NCI-H446 treated with DMSO at 0.1 percent for 48 hours (cell line): Measurements from ENCODE around the gene ZBTB12.
"Not testable (repeated sequence)": the region's sequence is repeated elsewhere in the genome, so short reads cannot be mapped to it uniquely, and the experiment has no call there.

Experiments used
- DNase-seq: peaks from one replicate; lab custom pipeline; 2025; lab: John Stamatoyannopoulos, UW

Gene ZBTB12

GRCh38 chr6:31874836-31875572, 26.9 kb downstream of the ZBTB12 start:
- no peak for DNase-seq

- DNase-seq, result no peak
Measured at GRCh38 chr6:31874084-31874670, 27.7 kb downstream of the ZBTB12 start.

GRCh38 chr6:31871046-31871659, 30.7 kb downstream of the ZBTB12 start:
- no peak for DNase-seq

- DNase-seq, result no peak
Measured at GRCh38 chr6:31870385-31870921, 31.4 kb downstream of the ZBTB12 start.

- DNase-seq, result no peak
Measured at GRCh38 chr6:31869343-31869742, 32.5 kb downstream of the ZBTB12 start.

- DNase-seq, result not testable (repeated sequence)
Measured at GRCh38 chr6:31868658-31868971, 33.3 kb downstream of the ZBTB12 start.

GRCh38 chr6:31865205-31866118, 36.4 kb downstream of the ZBTB12 start:
- DNase-seq, result no peak

GRCh38 chr6:31864818-31865204, 37.1 kb downstream of the ZBTB12 start:
- no peak for DNase-seq

- DNase-seq, result not testable (repeated sequence)
Measured at GRCh38 chr6:31864123-31864562, 37.7 kb downstream of the ZBTB12 start.

- DNase-seq, result peak; percentile 100
Measured at GRCh38 chr6:31862344-31863235, 39.3 kb downstream of the ZBTB12 start, which contains the start of gene NEU1. Gene NEU1 (minus strand): TSS chr6:31862821. CDS start chr6:31862776, 45 bp downstream.

GRCh38 chr6:31861919-31862343, 40.0 kb downstream of the ZBTB12 start:
- no peak for DNase-seq

- no peak for DNase-seq
Measured at GRCh38 chr6:31861150-31861549, 40.7 kb downstream of the ZBTB12 start.

- no peak for DNase-seq
Measured at GRCh38 chr6:31860349-31860748, 41.5 kb downstream of the ZBTB12 start.

GRCh38 chr6:31859923-31860322, 42.0 kb downstream of the ZBTB12 start:
- no peak for DNase-seq

GRCh38 chr6:31858707-31859106, 43.2 kb downstream of the ZBTB12 start:
- DNase-seq, result no peak

- DNase-seq, result not testable (repeated sequence)
Measured at GRCh38 chr6:31857774-31858173, 44.1 kb downstream of the ZBTB12 start.

- not testable (repeated sequence) for DNase-seq
Measured at GRCh38 chr6:31851980-31852718, 49.7 kb downstream of the ZBTB12 start.

- no peak for DNase-seq
Measured at GRCh38 chr6:31851485-31851832, 50.4 kb downstream of the ZBTB12 start.

GRCh38 chr6:31850765-31851484, 51.0 kb downstream of the ZBTB12 start:
- DNase-seq, result no peak
